ENCODE measurements around the gene PCSK9.

DNA sequence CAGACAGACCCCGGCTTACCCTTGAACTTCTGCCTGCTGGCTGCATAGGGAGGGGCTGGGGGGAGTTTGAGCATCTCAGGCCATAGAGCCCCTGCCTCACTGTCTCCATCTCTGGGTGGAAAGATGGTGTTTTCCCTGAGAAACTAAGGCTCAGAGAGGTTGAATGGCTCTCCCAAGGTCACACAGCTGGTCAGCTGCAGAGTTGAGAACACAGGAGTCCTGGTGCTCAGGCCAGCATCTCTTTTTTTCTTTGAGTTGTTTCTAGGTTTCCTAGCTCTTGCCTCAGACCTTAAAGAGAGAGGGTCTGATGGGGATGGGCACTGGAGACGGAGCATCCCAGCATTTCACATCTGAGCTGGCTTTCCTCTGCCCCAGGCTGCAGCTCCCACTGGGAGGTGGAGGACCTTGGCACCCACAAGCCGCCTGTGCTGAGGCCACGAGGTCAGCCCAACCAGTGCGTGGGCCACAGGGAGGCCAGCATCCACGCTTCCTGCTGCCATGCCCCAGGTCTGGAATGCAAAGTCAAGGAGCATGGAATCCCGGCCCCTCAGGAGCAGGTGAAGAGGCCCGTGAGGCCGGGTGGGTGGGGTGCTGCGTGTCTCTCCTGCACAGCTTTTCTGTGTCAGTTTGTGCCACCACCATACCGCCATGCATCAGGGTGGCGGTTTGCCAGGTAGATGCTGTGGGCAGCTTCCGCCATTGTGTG is 21.8 kb downstream of the PCSK9 start:
- TF ChIP-seq FOS (IDR thresholded peaks at IDR 0.05; ENCODE audit: low read depth, low read length) (no peak), CEBPB (IDR thresholded peaks at IDR 0.05; ENCODE audit: low read depth, low read length) (no peak), RFX5 (IDR thresholded peaks at IDR 0.05; ENCODE audit: low read depth, low read length) (no peak), MAFK (IDR thresholded peaks at IDR 0.05; ENCODE audit: low read depth, low read length) (no peak), CHD1 (IDR thresholded peaks at IDR 0.05; ENCODE audit: low read depth, low read length) (no peak)
- TF ChIP-seq, protein P1, sequence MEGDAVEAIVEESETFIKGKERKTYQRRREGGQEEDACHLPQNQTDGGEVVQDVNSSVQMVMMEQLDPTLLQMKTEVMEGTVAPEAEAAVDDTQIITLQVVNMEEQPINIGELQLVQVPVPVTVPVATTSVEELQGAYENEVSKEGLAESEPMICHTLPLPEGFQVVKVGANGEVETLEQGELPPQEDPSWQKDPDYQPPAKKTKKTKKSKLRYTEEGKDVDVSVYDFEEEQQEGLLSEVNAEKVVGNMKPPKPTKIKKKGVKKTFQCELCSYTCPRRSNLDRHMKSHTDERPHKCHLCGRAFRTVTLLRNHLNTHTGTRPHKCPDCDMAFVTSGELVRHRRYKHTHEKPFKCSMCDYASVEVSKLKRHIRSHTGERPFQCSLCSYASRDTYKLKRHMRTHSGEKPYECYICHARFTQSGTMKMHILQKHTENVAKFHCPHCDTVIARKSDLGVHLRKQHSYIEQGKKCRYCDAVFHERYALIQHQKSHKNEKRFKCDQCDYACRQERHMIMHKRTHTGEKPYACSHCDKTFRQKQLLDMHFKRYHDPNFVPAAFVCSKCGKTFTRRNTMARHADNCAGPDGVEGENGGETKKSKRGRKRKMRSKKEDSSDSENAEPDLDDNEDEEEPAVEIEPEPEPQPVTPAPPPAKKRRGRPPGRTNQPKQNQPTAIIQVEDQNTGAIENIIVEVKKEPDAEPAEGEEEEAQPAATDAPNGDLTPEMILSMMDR (conservative IDR thresholded peaks at IDR 0.05; ENCODE audit: low read depth, low read length): no peak

All from IMR-90 (cell line).